ENCODE measurements around the gene HOXA1.

GRCh38 chr7:27137640-27138315 is 42.0 kb upstream of the HOXA1 start:
- TF ChIP-seq BCL11A (tag by site-specific recombination; IDR thresholded peaks at IDR 0.05; ENCODE audit: low read depth) (no peak), ZBTB7A (tag by site-specific recombination; IDR thresholded peaks at IDR 0.05; ENCODE audit: low read depth) (no peak), ZNF24 (tag by site-specific recombination; IDR thresholded peaks at IDR 0.05) (no peak), ZNF660 (tag by site-specific recombination; IDR thresholded peaks at IDR 0.05) (no peak), ZNF785 (tag by site-specific recombination; IDR thresholded peaks at IDR 0.05) (no peak)
- TF ChIP-seq, protein P1, sequence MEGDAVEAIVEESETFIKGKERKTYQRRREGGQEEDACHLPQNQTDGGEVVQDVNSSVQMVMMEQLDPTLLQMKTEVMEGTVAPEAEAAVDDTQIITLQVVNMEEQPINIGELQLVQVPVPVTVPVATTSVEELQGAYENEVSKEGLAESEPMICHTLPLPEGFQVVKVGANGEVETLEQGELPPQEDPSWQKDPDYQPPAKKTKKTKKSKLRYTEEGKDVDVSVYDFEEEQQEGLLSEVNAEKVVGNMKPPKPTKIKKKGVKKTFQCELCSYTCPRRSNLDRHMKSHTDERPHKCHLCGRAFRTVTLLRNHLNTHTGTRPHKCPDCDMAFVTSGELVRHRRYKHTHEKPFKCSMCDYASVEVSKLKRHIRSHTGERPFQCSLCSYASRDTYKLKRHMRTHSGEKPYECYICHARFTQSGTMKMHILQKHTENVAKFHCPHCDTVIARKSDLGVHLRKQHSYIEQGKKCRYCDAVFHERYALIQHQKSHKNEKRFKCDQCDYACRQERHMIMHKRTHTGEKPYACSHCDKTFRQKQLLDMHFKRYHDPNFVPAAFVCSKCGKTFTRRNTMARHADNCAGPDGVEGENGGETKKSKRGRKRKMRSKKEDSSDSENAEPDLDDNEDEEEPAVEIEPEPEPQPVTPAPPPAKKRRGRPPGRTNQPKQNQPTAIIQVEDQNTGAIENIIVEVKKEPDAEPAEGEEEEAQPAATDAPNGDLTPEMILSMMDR (tag by site-specific recombination; IDR thresholded peaks at IDR 0.05): no peak
- TF ChIP-seq, protein P2, sequence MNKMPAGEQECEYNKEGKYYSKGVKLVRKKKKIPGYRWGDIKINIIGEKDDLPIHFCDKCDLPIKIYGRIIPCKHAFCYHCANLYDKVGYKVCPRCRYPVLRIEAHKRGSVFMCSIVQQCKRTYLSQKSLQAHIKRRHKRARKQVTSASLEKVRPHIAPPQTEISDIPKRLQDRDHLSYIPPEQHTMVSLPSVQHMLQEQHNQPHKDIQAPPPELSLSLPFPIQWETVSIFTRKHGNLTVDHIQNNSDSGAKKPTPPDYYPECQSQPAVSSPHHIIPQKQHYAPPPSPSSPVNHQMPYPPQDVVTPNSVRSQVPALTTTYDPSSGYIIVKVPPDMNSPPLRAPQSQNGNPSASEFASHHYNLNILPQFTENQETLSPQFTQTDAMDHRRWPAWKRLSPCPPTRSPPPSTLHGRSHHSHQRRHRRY (tag by site-specific recombination; IDR thresholded peaks at IDR 0.05): no peak

All from HEK293 (cell line).